ENCODE measurements around the gene MLLT1. TPM values are rescaled to one million over a fixed set of nuclear protein-coding genes. Genes with fewer than 3 reads are reported as not detected.

The MLLT1 gene
- total RNA-seq, 1 donor, result 15.9 TPM

DNA sequence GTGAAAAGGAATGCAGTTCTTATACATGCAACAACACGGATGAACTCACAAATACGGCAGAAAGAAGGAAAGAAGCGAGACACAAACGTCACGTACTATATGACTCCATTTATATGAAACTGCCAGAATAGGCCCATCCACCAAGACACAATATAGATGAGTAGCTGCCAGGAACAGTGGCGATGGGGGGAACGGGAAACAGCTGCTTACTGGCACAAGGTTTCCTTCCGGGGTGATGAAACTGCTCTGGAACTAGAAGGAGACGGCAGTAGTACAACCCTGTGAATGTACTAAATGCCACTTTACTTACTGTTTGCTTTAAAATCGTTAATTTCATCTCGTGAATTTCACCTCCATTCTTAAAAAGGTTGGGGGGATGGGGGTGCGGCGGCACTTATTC, 28.9 kb downstream of the MLLT1 start:
- Histone ChIP-seq H3K4me1 (ENCODE audit: insufficient read depth, low read length) (peaks cover 35% of the 10 kb centered on the region), H3K36me3 (ENCODE audit: insufficient read depth, low read length) (peaks cover 15% of the 10 kb centered on the region), H2AFZ (ENCODE audit: low read length) (no peak overlapping the region), H3K9me3 (ENCODE audit: low read depth, low read length) (no peaks in the 10 kb centered on the region), H3K4me2 (ENCODE audit: insufficient read depth, low read length) (peak overlapping the region; percentile 30), H4K20me1 (ENCODE audit: insufficient read depth, low read length) (peaks cover 17% of the 10 kb centered on the region), H3K79me2 (ENCODE audit: insufficient read depth, low read length) (peaks cover 82% of the 10 kb centered on the region), H3K27ac (ENCODE audit: low read depth, low read length) (peak overlapping the region; percentile 50), H3K27me3 (ENCODE audit: insufficient read depth, low read length) (no peaks in the 10 kb centered on the region), H3K4me3 (ENCODE audit: insufficient read depth, low read length) (no peak overlapping the region)
- TF ChIP-seq, protein P1, sequence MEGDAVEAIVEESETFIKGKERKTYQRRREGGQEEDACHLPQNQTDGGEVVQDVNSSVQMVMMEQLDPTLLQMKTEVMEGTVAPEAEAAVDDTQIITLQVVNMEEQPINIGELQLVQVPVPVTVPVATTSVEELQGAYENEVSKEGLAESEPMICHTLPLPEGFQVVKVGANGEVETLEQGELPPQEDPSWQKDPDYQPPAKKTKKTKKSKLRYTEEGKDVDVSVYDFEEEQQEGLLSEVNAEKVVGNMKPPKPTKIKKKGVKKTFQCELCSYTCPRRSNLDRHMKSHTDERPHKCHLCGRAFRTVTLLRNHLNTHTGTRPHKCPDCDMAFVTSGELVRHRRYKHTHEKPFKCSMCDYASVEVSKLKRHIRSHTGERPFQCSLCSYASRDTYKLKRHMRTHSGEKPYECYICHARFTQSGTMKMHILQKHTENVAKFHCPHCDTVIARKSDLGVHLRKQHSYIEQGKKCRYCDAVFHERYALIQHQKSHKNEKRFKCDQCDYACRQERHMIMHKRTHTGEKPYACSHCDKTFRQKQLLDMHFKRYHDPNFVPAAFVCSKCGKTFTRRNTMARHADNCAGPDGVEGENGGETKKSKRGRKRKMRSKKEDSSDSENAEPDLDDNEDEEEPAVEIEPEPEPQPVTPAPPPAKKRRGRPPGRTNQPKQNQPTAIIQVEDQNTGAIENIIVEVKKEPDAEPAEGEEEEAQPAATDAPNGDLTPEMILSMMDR (IDR thresholded peaks at IDR 0.05; ENCODE audit: extremely low read depth, low read depth, low read length), result no peak
- no peak for DNase-seq (ENCODE audit: insufficient read length, low spot score, missing footprints)

DNA sequence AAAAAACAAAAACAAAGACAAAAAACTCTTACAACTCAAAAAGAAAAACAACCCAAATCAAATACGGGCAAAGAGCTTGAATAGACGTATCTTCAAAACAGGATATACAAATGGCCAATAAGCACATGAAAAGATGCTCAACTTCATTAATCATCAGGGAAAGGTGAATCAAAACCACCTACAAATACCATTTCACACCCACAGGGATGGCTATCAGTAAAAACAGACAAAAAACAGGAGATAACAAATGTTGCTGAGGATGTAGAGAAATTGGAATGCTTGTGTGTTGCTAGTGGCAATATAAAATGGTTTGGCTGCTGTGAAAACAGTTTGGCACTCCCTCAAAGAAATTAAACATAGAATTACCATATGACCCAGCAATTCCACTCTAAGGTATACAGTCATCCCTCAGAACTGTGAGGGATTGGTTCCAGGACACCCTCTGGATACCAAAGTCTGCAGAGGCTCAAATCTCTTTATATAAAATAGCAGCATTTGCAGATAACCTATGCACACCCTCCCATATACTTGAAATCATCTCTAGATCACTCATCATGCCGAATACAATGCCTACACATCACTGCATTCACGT, 29.7 kb downstream of the MLLT1 start:
- DNase-seq (ENCODE audit: insufficient read length, low spot score, missing footprints), result peak; percentile 80

DNA sequence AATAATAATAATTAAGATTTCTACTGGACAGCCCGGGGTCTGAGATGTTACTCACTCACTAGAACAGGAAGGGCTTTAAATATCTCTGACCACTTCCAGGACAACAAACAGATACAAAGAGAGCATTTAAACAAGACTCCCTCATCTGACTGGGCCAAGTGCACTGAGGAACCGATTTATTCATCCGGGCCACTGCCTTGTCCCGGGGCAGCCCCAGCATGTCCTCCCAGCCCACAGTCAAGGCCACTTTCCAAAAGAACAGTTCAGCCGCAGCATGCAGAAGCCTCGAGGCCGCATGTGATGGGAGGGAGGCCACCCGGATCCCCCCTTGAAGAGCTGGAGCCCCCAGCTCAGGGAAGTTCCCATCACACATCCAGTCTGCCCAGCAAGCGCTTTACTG, 30.5 kb downstream of the MLLT1 start:
- TF ChIP-seq, protein P1 (IDR thresholded peaks at IDR 0.05; ENCODE audit: extremely low read depth, low read depth, low read length), result no peak
- H4K20me1 ChIP-seq (ENCODE audit: insufficient read depth, low read length), result peaks cover 17% of the 10 kb centered on the region
- peaks cover 83% of the 10 kb centered on the region for H3K79me2 ChIP-seq (ENCODE audit: insufficient read depth, low read length)
- no peak overlapping the region for H2AFZ ChIP-seq (ENCODE audit: low read length)
- H3K27me3 ChIP-seq (ENCODE audit: insufficient read depth, low read length), result no peaks in the 10 kb centered on the region
- no peaks in the 10 kb centered on the region for H3K9me3 ChIP-seq (ENCODE audit: low read depth, low read length)
- H3K27ac ChIP-seq (ENCODE audit: low read depth, low read length), result peak overlapping the region; percentile 70
- H3K4me1 ChIP-seq (ENCODE audit: insufficient read depth, low read length), result peaks cover 35% of the 10 kb centered on the region
- peak overlapping the region; percentile 47 for H3K4me2 ChIP-seq (ENCODE audit: insufficient read depth, low read length)
- H3K4me3 ChIP-seq (ENCODE audit: insufficient read depth, low read length), result no peak overlapping the region
- peak; percentile 76 for DNase-seq (ENCODE audit: insufficient read length, low spot score, missing footprints)
- peaks cover 11% of the 10 kb centered on the region for H3K36me3 ChIP-seq (ENCODE audit: insufficient read depth, low read length)

More for the DNA sequence above, 29.7 kb downstream of the MLLT1 start:
- peaks cover 84% of the 10 kb centered on the region for H3K79me2 ChIP-seq (ENCODE audit: insufficient read depth, low read length)
- no peak overlapping the region for H3K4me3 ChIP-seq (ENCODE audit: insufficient read depth, low read length)
- H4K20me1 ChIP-seq (ENCODE audit: insufficient read depth, low read length), result peaks cover 17% of the 10 kb centered on the region
- TF ChIP-seq, protein P1 (IDR thresholded peaks at IDR 0.05; ENCODE audit: extremely low read depth, low read depth, low read length), result no peak
- peaks cover 35% of the 10 kb centered on the region for H3K4me1 ChIP-seq (ENCODE audit: insufficient read depth, low read length)
- H3K36me3 ChIP-seq (ENCODE audit: insufficient read depth, low read length), result peaks cover 15% of the 10 kb centered on the region
- peak overlapping the region; percentile 50 for H3K4me2 ChIP-seq (ENCODE audit: insufficient read depth, low read length)
- no peak overlapping the region for H2AFZ ChIP-seq (ENCODE audit: low read length)
- H3K27me3 ChIP-seq (ENCODE audit: insufficient read depth, low read length), result no peaks in the 10 kb centered on the region
- H3K9me3 ChIP-seq (ENCODE audit: low read depth, low read length), result no peaks in the 10 kb centered on the region
- peak overlapping the region; percentile 70 for H3K27ac ChIP-seq (ENCODE audit: low read depth, low read length)

DNA sequence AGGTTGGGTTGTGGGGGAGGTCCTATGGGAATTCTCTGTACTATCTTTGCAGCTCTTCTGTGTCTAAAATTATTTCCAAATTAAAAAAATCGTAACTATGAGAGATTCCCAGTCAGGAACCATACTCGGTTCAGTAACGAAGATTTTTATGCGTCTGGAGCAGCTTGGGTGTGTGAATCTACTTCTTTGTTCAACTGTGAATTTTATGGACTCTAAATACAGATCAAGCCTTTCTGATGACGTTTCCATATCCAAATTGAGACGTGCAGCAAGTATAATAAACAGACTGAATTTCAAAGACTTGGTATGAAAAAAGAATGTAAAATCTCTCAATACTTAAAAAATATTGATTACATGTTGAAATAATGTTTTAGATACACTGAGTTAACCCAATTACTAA, 30.9 kb downstream of the MLLT1 start:
- H3K27ac ChIP-seq (ENCODE audit: low read depth, low read length), result peak overlapping the region; percentile 70
- H4K20me1 ChIP-seq (ENCODE audit: insufficient read depth, low read length), result peaks cover 17% of the 10 kb centered on the region
- peaks cover 31% of the 10 kb centered on the region for H3K4me1 ChIP-seq (ENCODE audit: insufficient read depth, low read length)
- TF ChIP-seq, protein P1 (IDR thresholded peaks at IDR 0.05; ENCODE audit: extremely low read depth, low read depth, low read length), result no peak
- H3K79me2 ChIP-seq (ENCODE audit: insufficient read depth, low read length), result peaks cover 83% of the 10 kb centered on the region
- peaks cover 11% of the 10 kb centered on the region for H3K36me3 ChIP-seq (ENCODE audit: insufficient read depth, low read length)
- no peak overlapping the region for H2AFZ ChIP-seq (ENCODE audit: low read length)
- peak overlapping the region; percentile 34 for H3K4me2 ChIP-seq (ENCODE audit: insufficient read depth, low read length)
- no peaks in the 10 kb centered on the region for H3K9me3 ChIP-seq (ENCODE audit: low read depth, low read length)
- H3K4me3 ChIP-seq (ENCODE audit: insufficient read depth, low read length), result no peak overlapping the region
- H3K27me3 ChIP-seq (ENCODE audit: insufficient read depth, low read length), result no peaks in the 10 kb centered on the region
- no peak for DNase-seq (ENCODE audit: insufficient read length, low spot score, missing footprints)

Data from osteoblast (primary cell).